Activated CD8-positive, alpha-beta T cell treated with anti-CD3 and anti-CD28 coated beads for 36 hours (primary cell): ENCODE data around the gene ATG10. TPM values are rescaled to one million over a fixed set of nuclear protein-coding genes. Genes with fewer than 3 reads are reported as not detected.
"Not testable (repeated sequence)": the region's sequence is repeated elsewhere in the genome, so short reads cannot be mapped to it uniquely, and the experiment has no call there.

Experiments used
- ATAC-seq: fragments of 200-7000 bp; cut with Tn5 transposase; one replicate; pipeline ENCODE4 v1.10.0; 2021; ENCODE audit warnings: mild to moderate bottlenecking, moderate library complexity
- CTCF ChIA-PET: fragments of 350-600 bp; sonication (Branson Sonifier 250); formaldehyde crosslinking; loops from one replicate; lab custom pipeline; 2021; ENCODE audit warnings: antibody characterized with exemption; lab: Charles Lee
- POLR2A ChIA-PET: fragments of 350-600 bp; sonication (Branson Sonifier 250); formaldehyde crosslinking; loops from one replicate; lab custom pipeline; 2021; ENCODE audit warnings: antibody characterized with exemption; lab: Charles Lee
- DNase-seq: peaks from one replicate; pipeline ENCODE4 v3.0.0-alpha.2; 2020
- H3K27ac Mint-ChIP-seq: one replicate; pipeline ENCODE4 v1.8.0; 2021; ENCODE audit warnings: mild to moderate bottlenecking, mixed read lengths
- H3K27me3 Mint-ChIP-seq: one replicate; pipeline ENCODE4 v1.8.0; 2021; ENCODE audit warnings: mixed read lengths
- H3K36me3 Mint-ChIP-seq: one replicate; pipeline ENCODE4 v1.8.0; 2021; ENCODE audit warnings: low read depth, mixed read lengths
- H3K4me1 Mint-ChIP-seq: one replicate; pipeline ENCODE4 v1.8.0; 2021; ENCODE audit warnings: low read depth, mixed read lengths
- H3K4me3 Mint-ChIP-seq: one replicate; pipeline ENCODE4 v1.8.0; 2021; ENCODE audit warnings: mild to moderate bottlenecking, moderate library complexity, mixed read lengths
- H3K9me3 Mint-ChIP-seq: one replicate; pipeline ENCODE4 v1.8.0; 2021; ENCODE audit warnings: mixed read lengths
- intact Hi-C: fragments of 100-400 bp; cut with micrococcal nuclease; formaldehyde crosslinking; loops from one replicate; pipeline ENCODE4 v1.10.0; 2022
- total RNA-seq, 2 experiments: library from RNA; stranded (reverse); gene quantifications; one replicate each; pipeline ENCODE4 v1.2.3, GENCODE V29; 2021
- TF ChIP-seq, protein P1 (sequence below): fragments of 200-600 bp; IDR thresholded peaks from one replicate; pipeline ENCODE4 v1.8.0; 2022; ENCODE audit warnings: antibody characterized with exemption, mild to moderate bottlenecking

The ATG10 gene
- total RNA-seq, 2 experiments from 2014 or later = 7.5 to 12.0 TPM

DNA sequence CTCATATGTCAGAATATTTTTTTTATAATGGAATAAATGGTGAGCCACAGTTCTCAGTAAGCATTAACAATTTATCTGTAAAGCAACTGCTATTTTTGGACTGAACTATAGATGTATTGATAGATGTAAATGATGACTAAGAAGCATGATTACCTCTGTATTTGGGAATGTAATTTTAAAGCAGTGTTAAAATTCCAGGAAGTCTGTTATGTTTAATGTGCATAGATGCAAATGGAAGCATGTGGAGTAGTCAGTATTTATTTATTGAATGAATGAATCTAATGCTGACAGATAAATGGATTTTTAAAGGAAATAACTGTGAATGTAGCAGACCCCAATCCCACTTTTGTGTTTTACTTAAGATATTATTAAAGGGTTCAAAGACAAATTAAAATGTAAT, 95.0 kb downstream of the ATG10 start:
- Mint-ChIP-seq H3K36me3 (no peaks in the 10 kb centered on the region), H3K27me3 (no peaks in the 10 kb centered on the region), H3K4me1 (peaks cover 5% of the 10 kb centered on the region), H3K27ac (no peak overlapping the region), H3K9me3 (no peaks in the 10 kb centered on the region), H3K4me3 (no peak overlapping the region)
- ATAC-seq = no peak
- TF ChIP-seq, protein P1, sequence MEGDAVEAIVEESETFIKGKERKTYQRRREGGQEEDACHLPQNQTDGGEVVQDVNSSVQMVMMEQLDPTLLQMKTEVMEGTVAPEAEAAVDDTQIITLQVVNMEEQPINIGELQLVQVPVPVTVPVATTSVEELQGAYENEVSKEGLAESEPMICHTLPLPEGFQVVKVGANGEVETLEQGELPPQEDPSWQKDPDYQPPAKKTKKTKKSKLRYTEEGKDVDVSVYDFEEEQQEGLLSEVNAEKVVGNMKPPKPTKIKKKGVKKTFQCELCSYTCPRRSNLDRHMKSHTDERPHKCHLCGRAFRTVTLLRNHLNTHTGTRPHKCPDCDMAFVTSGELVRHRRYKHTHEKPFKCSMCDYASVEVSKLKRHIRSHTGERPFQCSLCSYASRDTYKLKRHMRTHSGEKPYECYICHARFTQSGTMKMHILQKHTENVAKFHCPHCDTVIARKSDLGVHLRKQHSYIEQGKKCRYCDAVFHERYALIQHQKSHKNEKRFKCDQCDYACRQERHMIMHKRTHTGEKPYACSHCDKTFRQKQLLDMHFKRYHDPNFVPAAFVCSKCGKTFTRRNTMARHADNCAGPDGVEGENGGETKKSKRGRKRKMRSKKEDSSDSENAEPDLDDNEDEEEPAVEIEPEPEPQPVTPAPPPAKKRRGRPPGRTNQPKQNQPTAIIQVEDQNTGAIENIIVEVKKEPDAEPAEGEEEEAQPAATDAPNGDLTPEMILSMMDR = no peak
- POLR2A ChIA-PET = no interaction called here
- no peak for DNase-seq
- CTCF ChIA-PET = no interaction called here
- intact Hi-C loops = no loop called here

DNA sequence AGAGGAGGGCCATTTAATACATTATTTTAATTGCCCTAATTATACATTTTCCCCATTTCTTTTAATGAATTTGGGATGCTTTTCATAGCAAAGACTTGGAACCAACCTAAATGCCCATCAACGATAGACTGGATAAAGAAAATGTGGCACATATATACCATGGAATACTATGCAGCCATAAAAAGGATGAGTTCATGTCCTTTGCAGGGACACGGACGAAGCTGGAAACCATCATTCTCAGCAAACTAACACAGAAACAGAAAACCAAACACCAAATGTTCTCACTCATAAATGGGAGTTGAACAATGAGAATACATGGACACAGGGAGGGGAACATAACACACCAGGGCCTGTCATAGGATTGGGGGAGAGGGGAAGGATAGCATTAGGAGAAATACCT, 96.2 kb downstream of the ATG10 start:
- POLR2A ChIA-PET, H3K36me3 Mint-ChIP-seq, intact Hi-C loops, DNase-seq, CTCF ChIA-PET, H3K4me3 Mint-ChIP-seq, H3K27ac Mint-ChIP-seq, H3K4me1 Mint-ChIP-seq, H3K9me3 Mint-ChIP-seq, ATAC-seq, H3K27me3 Mint-ChIP-seq: not testable (repeated sequence)

DNA sequence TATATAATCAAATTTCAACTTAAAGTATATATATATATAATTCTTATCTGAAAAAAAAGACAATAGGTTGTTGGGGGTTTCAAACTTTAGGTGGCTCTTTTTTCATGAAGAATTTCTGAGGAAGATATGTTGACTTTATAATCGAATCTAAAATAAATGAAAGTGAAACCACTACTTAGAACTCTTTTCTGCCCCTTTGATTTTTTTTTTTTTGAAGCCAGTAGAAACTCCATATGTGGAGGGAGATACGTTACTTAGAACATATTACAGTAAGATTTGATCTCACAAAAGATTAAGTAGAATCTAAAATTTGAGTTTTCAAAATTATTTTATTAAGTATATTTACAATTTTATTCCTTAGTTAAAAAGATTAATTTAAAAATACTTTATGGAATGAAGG, 96.9 kb downstream of the ATG10 start:
- ATAC-seq (peak; percentile 42), DNase-seq (no peak)
- intact Hi-C loops = no loop called here
- TF ChIP-seq, protein P1 = no peak
- no peak overlapping the region for H3K27ac Mint-ChIP-seq
- no peaks in the 10 kb centered on the region for H3K27me3 Mint-ChIP-seq
- ChIA-PET POLR2A (no interaction called here), CTCF (no interaction called here)
- H3K4me3 Mint-ChIP-seq = peak overlapping the region; percentile 56
- H3K4me1 Mint-ChIP-seq = peaks cover 5% of the 10 kb centered on the region
- no peaks in the 10 kb centered on the region for H3K36me3 Mint-ChIP-seq
- H3K9me3 Mint-ChIP-seq = no peaks in the 10 kb centered on the region

DNA sequence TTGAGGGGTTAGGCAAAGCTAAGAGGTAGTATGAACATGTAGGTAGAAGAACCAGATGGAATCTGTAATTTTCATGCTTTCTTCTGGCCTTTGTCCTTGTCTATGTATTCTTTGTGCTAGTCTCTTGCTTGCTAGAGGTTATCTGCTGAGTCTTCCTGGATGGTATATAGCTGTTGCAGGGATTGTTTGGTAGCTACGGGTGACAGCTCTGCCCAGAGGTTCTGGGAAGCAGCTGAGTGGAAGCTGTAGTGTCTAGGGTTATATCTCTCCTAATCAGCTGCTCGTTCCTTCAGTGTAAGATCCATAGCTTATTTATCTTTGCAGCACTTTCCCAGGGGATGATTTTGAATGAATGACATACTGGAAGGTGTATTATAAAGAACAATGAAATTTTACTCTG, 100.3 kb downstream of the ATG10 start:
- no peak overlapping the region for H3K4me3 Mint-ChIP-seq
- H3K4me1 Mint-ChIP-seq = peaks cover 5% of the 10 kb centered on the region
- ChIA-PET CTCF (interaction anchor here (1.1 kb wide), 1 partner anchor 11 kb away, joined by 3 read pairs; no protein-coding TSS in a partner anchor), POLR2A (interaction anchor here (0.5 kb wide), 1 partner anchor 589 kb away, joined by 4 read pairs; no protein-coding TSS in a partner anchor)
- intact Hi-C loops = no loop called here
- ATAC-seq = no peak
- TF ChIP-seq, protein P1 = no peak
- no peak overlapping the region for H3K27ac Mint-ChIP-seq
- no peaks in the 10 kb centered on the region for H3K36me3 Mint-ChIP-seq
- no peak for DNase-seq
- no peaks in the 10 kb centered on the region for H3K27me3 Mint-ChIP-seq
- no peaks in the 10 kb centered on the region for H3K9me3 Mint-ChIP-seq

DNA sequence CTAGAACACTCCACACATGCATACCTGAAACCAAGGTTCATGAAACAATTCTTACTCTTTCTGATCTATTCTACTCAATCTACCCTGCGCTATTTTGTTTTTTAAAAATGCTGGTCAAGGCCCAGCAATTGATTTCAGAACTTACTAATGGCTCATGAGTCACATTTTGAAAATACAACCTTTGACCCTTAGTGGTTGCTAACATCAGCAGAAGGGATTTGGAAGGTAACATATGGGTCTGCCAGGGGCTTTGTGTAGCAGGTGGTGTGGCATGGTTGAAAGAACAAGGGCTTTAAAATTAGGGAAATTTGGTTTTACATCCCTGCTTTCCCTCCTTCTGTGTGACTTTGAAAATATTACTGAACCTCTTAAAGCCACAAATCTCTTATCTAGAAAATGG, 101.4 kb downstream of the ATG10 start:
- CTCF ChIA-PET = no interaction called here
- TF ChIP-seq, protein P1 = no peak
- no peak overlapping the region for H3K27ac Mint-ChIP-seq
- POLR2A ChIA-PET = no interaction called here
- no peak overlapping the region for H3K4me3 Mint-ChIP-seq
- ATAC-seq = no peak
- no peaks in the 10 kb centered on the region for H3K9me3 Mint-ChIP-seq
- H3K27me3 Mint-ChIP-seq = no peaks in the 10 kb centered on the region
- no peak for DNase-seq
- H3K36me3 Mint-ChIP-seq = peaks cover 2% of the 10 kb centered on the region
- intact Hi-C loops = no loop called here
- H3K4me1 Mint-ChIP-seq = peaks cover 3% of the 10 kb centered on the region

DNA sequence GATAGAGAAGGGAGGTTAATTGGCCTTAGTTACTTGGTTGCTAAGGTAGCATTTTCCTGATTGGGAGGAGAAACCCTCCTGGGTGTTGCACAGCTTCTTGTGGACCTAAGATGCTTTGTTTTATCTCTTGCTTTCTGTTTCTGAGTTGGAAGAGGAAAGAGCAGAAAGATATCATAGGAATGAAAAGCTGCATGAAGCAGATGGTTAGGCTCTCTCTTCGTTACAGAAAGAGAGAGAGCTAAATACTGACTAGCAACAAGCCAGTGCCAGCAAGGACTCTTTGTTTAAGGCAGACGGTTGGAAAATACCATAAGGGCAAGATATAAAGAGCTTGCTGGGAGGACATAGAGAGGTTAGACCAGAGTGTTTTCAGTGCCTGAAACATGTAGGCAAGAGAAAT, 103.1 kb downstream of the ATG10 start:
- no peaks in the 10 kb centered on the region for H3K27me3 Mint-ChIP-seq
- intact Hi-C loops = no loop called here
- H3K4me1 Mint-ChIP-seq = no peaks in the 10 kb centered on the region
- ChIA-PET POLR2A (no interaction called here), CTCF (interaction anchor here (0.7 kb wide), 1 partner anchor 10 kb away, joined by 3 read pairs; no protein-coding TSS in a partner anchor)
- peaks cover 3% of the 10 kb centered on the region for H3K9me3 Mint-ChIP-seq
- DNase-seq = no peak
- H3K36me3 Mint-ChIP-seq = peaks cover 14% of the 10 kb centered on the region
- no peak overlapping the region for H3K4me3 Mint-ChIP-seq
- no peak overlapping the region for H3K27ac Mint-ChIP-seq
- ATAC-seq = no peak
- TF ChIP-seq, protein P1 = no peak
